ENCODE data around the gene ZMYM2.
"Not testable (repeated sequence)": the region's sequence is repeated elsewhere in the genome, so short reads cannot be mapped to it uniquely, and the experiment has no call there.

DNA sequence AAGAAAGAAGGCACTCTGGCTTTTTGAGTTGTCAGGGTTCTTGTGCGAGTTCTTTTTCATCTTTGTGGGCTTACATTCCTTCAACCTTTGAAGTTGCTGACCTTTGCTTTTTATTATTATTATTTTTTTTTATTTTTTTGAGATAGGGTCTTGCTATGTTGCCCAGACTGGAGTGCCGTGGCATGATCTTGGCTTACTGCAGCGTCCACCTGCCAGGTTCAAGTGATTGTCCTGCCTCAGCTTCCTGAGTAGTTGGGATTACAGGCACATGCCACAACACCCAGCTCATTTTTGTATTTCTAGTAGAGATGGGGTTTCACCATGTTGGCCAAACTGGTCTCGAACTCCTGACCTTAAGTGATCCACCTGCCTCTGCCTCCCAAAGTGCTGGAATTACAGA, 84.1 kb downstream of the ZMYM2 start:
- TF ChIP-seq CTCF (IDR thresholded peaks at IDR 0.05; ENCODE audit: extremely low read depth in 1 of 2, insufficient read depth in 1 of 2, low read depth in 1 of 2, low read length in 2 of 2); MYC (IDR thresholded peaks at IDR 0.05; ENCODE audit: low read depth, low read length); POLR2A (IDR thresholded peaks at IDR 0.05; ENCODE audit: low read depth, low read length); EZH2 (IDR thresholded peaks at IDR 0.05; ENCODE audit: borderline replicate concordance, low read depth, low read length, severe bottlenecking): not testable (repeated sequence)
